Testis (tissue), 3 donors: ENCODE measurements around the gene BIN1. TPM values are rescaled to one million over a fixed set of nuclear protein-coding genes. Genes with fewer than 3 reads are reported as not detected.

Experiments
- DNase-seq: peaks from one replicate; pipeline ENCODE4 v3.0.0-alpha.2; 2019
- H3K27ac ChIP-seq, 2 donors: fragments of 200-600 bp; sonication (generic); one replicate each; pipeline ENCODE4 v1.5.1; 2019
- H3K27me3 ChIP-seq: fragments of 200-600 bp; sonication (generic); one replicate; pipeline ENCODE4 v1.5.1; 2019
- H3K36me3 ChIP-seq: fragments of 200-600 bp; sonication (generic); one replicate; pipeline ENCODE4 v1.5.1; 2017; ENCODE audit warnings: low read depth; ENCODE audit errors: missing control alignments
- H3K4me1 ChIP-seq: fragments of 200-600 bp; sonication (generic); one replicate; pipeline ENCODE4 v1.5.1; 2019
- H3K4me3 ChIP-seq, 2 donors: fragments of 200-600 bp; sonication (generic); one replicate each; pipeline ENCODE4 v1.5.1; 2017 to 2019
- H3K9me3 ChIP-seq: fragments of 200-600 bp; sonication (generic); one replicate; pipeline ENCODE4 v1.5.1; 2017
- CTCF ChIP-seq, 3 experiments: fragments of 450-650 bp in 2 of 3; fragments of 200-600 bp in 1 of 3; sonication (generic) in 1 of 3; IDR thresholded peaks; one replicate each; pipeline ENCODE4 v1.5.1; 2016 to 2019; ENCODE audit warnings: antibody characterized with exemption in 3 of 3, mild to moderate bottlenecking in 2 of 3, moderate library complexity in 1 of 3
- POLR2A ChIP-seq: fragments of 450-650 bp; IDR thresholded peaks from one replicate; pipeline ENCODE4 v1.6.1; 2017; ENCODE audit warnings: antibody characterized with exemption, mild to moderate bottlenecking, moderate library complexity
- WGBS, 2 donors: methylation state at CpG; one replicate each; pipeline ENCODE4 v1.1.5; 2018; 5-methylcytosine and 5-hydroxymethylcytosine counted together
- intact Hi-C: fragments of 100-400 bp; cut with DNase I; formaldehyde crosslinking; loops from one replicate; pipeline ENCODE4 v1.15.1; 2023; ENCODE audit warnings: low total_unique reads
- polyA plus RNA-seq: library from polyadenylated mRNA; stranded (reverse); fragments of 350-450 nt; fragmentation: Illumina TruSeq; extraction: RNeasy Lipid Tissue Mini Kit (QIAGEN cat#74804); gene quantifications from one replicate; pipeline ENCODE4 v1.2.3, GENCODE V29; 2014; ENCODE audit warnings: low read depth, low replicate concordance; ENCODE audit not compliant: insufficient read depth
- small RNA-seq, 2 donors: library from RNA; depleted of rRNA; stranded (forward); fragments of <200 nt; gene quantifications; one replicate each; pipeline ENCODE3, GENCODE V24; 2016
- total RNA-seq, 2 donors: library from RNA; depleted of rRNA; stranded (reverse); fragments of >200 nt; gene quantifications; one replicate each; pipeline ENCODE4 v1.2.3, GENCODE V29; 2016

The BIN1 gene
- total and polyA plus RNA-seq, 3 donors from 2014 or later, result 25.0 to 38.8 (median 28.7) TPM

DNA sequence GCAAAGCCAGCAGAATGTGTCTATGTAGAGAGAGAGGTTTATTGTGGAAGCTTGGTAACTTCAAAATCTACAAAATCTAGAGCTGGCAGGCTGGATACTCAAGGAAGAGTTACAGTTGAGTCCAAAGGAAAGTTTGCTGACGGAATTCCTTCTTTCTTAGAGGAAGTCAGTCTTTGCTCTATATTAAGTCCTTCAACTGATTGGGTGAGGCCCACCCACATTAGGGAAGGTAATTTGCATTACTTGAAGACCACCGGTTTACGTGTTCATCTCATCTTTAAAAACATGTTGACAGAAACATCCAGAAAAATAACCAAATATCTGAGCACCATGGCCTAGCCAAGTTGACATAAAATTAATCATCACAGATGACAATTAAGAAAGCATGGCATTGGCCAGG, 106.8 kb downstream of the BIN1 start:
- Histone ChIP-seq H3K27me3 (no peaks in the 10 kb centered on the region), H3K36me3 (no peaks in the 10 kb centered on the region), H3K27ac (no peak overlapping the region), H3K4me1 (peaks cover 7% of the 10 kb centered on the region), H3K9me3 (no peaks in the 10 kb centered on the region), H3K4me3 (no peak overlapping the region)
- WGBS, 2 donors, result 77 to 78% methylated on average over 3 of the region's 3 CpGs
- intact Hi-C loops, result no loop called here
- no peak for DNase-seq
- no peak for TF ChIP-seq POLR2A
- no peak for TF ChIP-seq CTCF (IDR thresholded peaks at IDR 0.05)

GRCh38 chr2:126999106-126999756, 107.7 kb downstream of the BIN1 start:
- 82 to 94% methylated on average over 5 of the region's 5 CpGs for WGBS, 2 donors
- no peaks in the 10 kb centered on the region for H3K36me3 ChIP-seq
- H3K9me3 ChIP-seq, result no peaks in the 10 kb centered on the region
- H3K27me3 ChIP-seq, result no peaks in the 10 kb centered on the region
- H3K4me1 ChIP-seq, result peaks cover 7% of the 10 kb centered on the region
- no peak for DNase-seq
- intact Hi-C loops, result no loop called here
- H3K4me3 ChIP-seq, result no peak overlapping the region
- TF ChIP-seq CTCF (IDR thresholded peaks at IDR 0.05), result no peak
- H3K27ac ChIP-seq, result no peak overlapping the region

DNA sequence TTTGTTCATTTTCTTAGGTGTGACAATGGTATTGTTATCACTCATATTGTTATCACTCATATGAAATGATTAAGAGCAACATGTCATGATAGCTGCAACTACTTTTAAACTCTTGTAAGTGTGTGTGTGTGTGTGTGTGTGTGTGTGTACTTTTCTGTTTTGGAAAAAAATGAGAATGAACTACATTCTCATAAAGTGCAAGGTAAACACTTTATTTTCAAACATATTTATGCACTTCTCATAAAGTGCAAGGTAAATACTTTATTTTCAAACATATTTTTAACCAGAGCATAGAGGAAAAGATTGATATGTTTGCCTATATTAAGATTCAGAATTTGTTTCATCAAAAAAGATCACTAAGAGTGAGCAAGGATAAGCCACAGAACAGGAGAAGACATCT, 108.5 kb downstream of the BIN1 start:
- Histone ChIP-seq H3K27ac (no peak overlapping the region), H3K9me3 (no peaks in the 10 kb centered on the region), H3K4me3 (no peak overlapping the region), H3K27me3 (no peaks in the 10 kb centered on the region), H3K4me1 (peaks cover 7% of the 10 kb centered on the region), H3K36me3 (no peaks in the 10 kb centered on the region)
- intact Hi-C loops, result no loop called here
- DNase-seq, result no peak
- TF ChIP-seq POLR2A, result no peak
- no peak for TF ChIP-seq CTCF (IDR thresholded peaks at IDR 0.05)

Small RNAs within 50 kb of the gene (small RNA-seq; reads per million reads assigned to genes)
- 0 reads per million in 2 donors for gene RNU7-182P

Other genes starting within 250 kb of the BIN1 start
- 10 to 100 TPM; 16.3 to 40.9 TPM for gene TEX51, start 208.3 kb downstream of the BIN1 start, total RNA-seq
- gene TEX51, start 208.3 kb downstream of the BIN1 start, polyA plus RNA-seq, result 111 TPM
- gene CYP27C1, start 113.1 kb upstream of the BIN1 start, total RNA-seq, result under 1 TPM; 0.50 to 0.55 TPM
- 0.47 TPM for gene CYP27C1, start 113.1 kb upstream of the BIN1 start, polyA plus RNA-seq
- gene ERCC3, start 187.0 kb upstream of the BIN1 start, total RNA-seq, result 10 to 100 TPM; 78.2 to 87.5 TPM
- gene ERCC3, start 187.0 kb upstream of the BIN1 start, polyA plus RNA-seq, result 81.2 TPM